Ishikawa (cell line): ENCODE measurements around the gene PTPN2.

Source experiments
- CEBPB ChIP-seq: IDR thresholded peaks from 2 replicates; pipeline ENCODE4 v1.6.1; 2012
- CREB1 ChIP-seq: IDR thresholded peaks from 2 replicates; pipeline ENCODE4 v1.6.1; 2012; ENCODE audit warnings: low read depth
- EGR1 ChIP-seq: IDR thresholded peaks from 2 replicates; pipeline ENCODE4 v1.6.1; 2012
- EP300 ChIP-seq: IDR thresholded peaks from 2 replicates; pipeline ENCODE4 v1.6.1; 2012; ENCODE audit warnings: borderline replicate concordance
- FOXM1 ChIP-seq: IDR thresholded peaks from 2 replicates; pipeline ENCODE4 v1.6.1; 2012; ENCODE audit warnings: low read depth, borderline replicate concordance
- MAX ChIP-seq: IDR thresholded peaks from 2 replicates; pipeline ENCODE4 v1.6.1; 2012
- NFIC ChIP-seq: IDR thresholded peaks from 2 replicates; pipeline ENCODE4 v1.6.1; 2012
- RAD21 ChIP-seq: IDR thresholded peaks from 2 replicates; pipeline ENCODE4 v1.6.1; 2012; ENCODE audit warnings: low read depth
- REST ChIP-seq: IDR thresholded peaks from 2 replicates; pipeline ENCODE4 v1.6.1; 2012; ENCODE audit warnings: low read depth, mild to moderate bottlenecking
- TAF1 ChIP-seq: IDR thresholded peaks from 2 replicates; pipeline ENCODE4 v1.6.1; 2012; ENCODE audit warnings: low read depth, mild to moderate bottlenecking
- TCF12 ChIP-seq: IDR thresholded peaks from 2 replicates; pipeline ENCODE4 v1.6.1; 2012; ENCODE audit warnings: low read depth
- TEAD4 ChIP-seq: IDR thresholded peaks from 2 replicates; pipeline ENCODE4 v1.6.1; 2012
- USF1 ChIP-seq: IDR thresholded peaks from 2 replicates; pipeline ENCODE4 v1.6.1; 2012
- YY1 ChIP-seq: IDR thresholded peaks from 2 replicates; pipeline ENCODE4 v1.6.1; 2012; ENCODE audit warnings: low read depth
- ZBTB7A ChIP-seq: IDR thresholded peaks from 2 replicates; pipeline ENCODE4 v1.6.1; 2012; ENCODE audit warnings: low read depth

The PTPN2 gene

GRCh38 chr18:12819322-12819721 is 64.7 kb downstream of the PTPN2 start:
- TF ChIP-seq YY1 (no peak), USF1 (no peak), TAF1 (no peak), TCF12 (no peak)

- TF ChIP-seq NFIC (no peak), EP300 (no peak), REST (no peak), EGR1 (no peak), CREB1 (no peak), YY1 (no peak), USF1 (no peak)
These were observed 65.8 kb downstream of the PTPN2 start for GRCh38 chr18:12818243-12818642.

GRCh38 chr18:12816451-12816850 is 67.6 kb downstream of the PTPN2 start:
- no peak for TF ChIP-seq NFIC
- TF ChIP-seq TCF12, result no peak
- no peak for TF ChIP-seq CEBPB
- TF ChIP-seq EP300, result no peak
- no peak for TF ChIP-seq EGR1
- TF ChIP-seq RAD21, result no peak
- TF ChIP-seq TAF1, result no peak
- TF ChIP-seq CREB1, result no peak

GRCh38 chr18:12811191-12811950 is 72.7 kb downstream of the PTPN2 start:
- TF ChIP-seq USF1 (no peak), EP300 (no peak), CEBPB (no peak), MAX (no peak), YY1 (no peak), REST (no peak), CREB1 (no peak), NFIC (no peak), TCF12 (no peak), TEAD4 (no peak), EGR1 (no peak), FOXM1 (no peak), TAF1 (no peak), RAD21 (no peak), ZBTB7A (no peak)

GRCh38 chr18:12803069-12803936 is 80.7 kb downstream of the PTPN2 start:
- TF ChIP-seq ZBTB7A (no peak), TAF1 (no peak), REST (no peak), NFIC (no peak), USF1 (no peak), TEAD4 (no peak), CREB1 (no peak), FOXM1 (no peak), EGR1 (no peak), RAD21 (no peak), MAX (no peak), EP300 (no peak), YY1 (no peak), TCF12 (no peak), CEBPB (no peak)
